Measurements from ENCODE around the gene GEMIN4. TPM values are rescaled to one million over a fixed set of nuclear protein-coding genes. Genes with fewer than 3 reads are reported as not detected.

GEMIN4 gene
- total RNA-seq, 1 donor from 2014 or later: 12.6 TPM

- H3K4me1 Mint-ChIP-seq (ENCODE audit: low read depth): peaks cover 24% of the 10 kb centered on the region
- no peak overlapping the region for H3K27ac Mint-ChIP-seq (ENCODE audit: unreplicated experiment)
- peaks cover 18% of the 10 kb centered on the region for H3K36me3 Mint-ChIP-seq (ENCODE audit: low read depth)
- DNase-seq (ENCODE audit: low spot score): peak; percentile 60
- H3K4me3 Mint-ChIP-seq (ENCODE audit: unreplicated experiment): no peak overlapping the region
- TF ChIP-seq, protein P1, sequence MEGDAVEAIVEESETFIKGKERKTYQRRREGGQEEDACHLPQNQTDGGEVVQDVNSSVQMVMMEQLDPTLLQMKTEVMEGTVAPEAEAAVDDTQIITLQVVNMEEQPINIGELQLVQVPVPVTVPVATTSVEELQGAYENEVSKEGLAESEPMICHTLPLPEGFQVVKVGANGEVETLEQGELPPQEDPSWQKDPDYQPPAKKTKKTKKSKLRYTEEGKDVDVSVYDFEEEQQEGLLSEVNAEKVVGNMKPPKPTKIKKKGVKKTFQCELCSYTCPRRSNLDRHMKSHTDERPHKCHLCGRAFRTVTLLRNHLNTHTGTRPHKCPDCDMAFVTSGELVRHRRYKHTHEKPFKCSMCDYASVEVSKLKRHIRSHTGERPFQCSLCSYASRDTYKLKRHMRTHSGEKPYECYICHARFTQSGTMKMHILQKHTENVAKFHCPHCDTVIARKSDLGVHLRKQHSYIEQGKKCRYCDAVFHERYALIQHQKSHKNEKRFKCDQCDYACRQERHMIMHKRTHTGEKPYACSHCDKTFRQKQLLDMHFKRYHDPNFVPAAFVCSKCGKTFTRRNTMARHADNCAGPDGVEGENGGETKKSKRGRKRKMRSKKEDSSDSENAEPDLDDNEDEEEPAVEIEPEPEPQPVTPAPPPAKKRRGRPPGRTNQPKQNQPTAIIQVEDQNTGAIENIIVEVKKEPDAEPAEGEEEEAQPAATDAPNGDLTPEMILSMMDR (IDR thresholded peaks at IDR 0.05): no peak
- no peaks in the 10 kb centered on the region for H3K27me3 Mint-ChIP-seq (ENCODE audit: low read depth)
- no peaks in the 10 kb centered on the region for H3K9me3 Mint-ChIP-seq (ENCODE audit: low read depth)
Observed at GRCh38 chr17:797236-797840, 45.3 kb upstream of the GEMIN4 start.

DNA sequence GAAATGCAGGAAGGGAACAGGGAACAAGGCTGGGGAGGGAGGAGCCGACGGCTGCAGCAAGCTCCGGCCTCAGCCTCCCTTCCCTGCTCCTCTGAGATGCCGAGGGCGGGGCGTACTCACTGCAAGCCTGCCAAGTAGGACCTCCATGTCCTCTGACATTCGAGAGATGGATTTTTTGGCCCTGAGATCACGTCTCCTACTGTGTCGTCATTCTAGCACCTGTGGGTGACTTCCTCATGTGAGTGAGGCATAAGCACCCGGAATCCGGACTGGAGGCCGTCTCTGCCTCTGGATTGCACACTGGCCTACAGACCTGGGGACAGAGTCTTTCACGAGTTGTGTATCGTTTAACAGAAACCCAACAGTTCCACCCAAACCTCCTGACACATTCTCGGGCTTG, 44.5 kb upstream of the GEMIN4 start:
- H3K4me1 Mint-ChIP-seq (ENCODE audit: low read depth): peaks cover 17% of the 10 kb centered on the region
- TF ChIP-seq, protein P1 (IDR thresholded peaks at IDR 0.05): no peak
- no peak overlapping the region for H3K4me3 Mint-ChIP-seq (ENCODE audit: unreplicated experiment)
- peak; percentile 87 for DNase-seq (ENCODE audit: low spot score)
- H3K36me3 Mint-ChIP-seq (ENCODE audit: low read depth): peaks cover 17% of the 10 kb centered on the region
- H3K9me3 Mint-ChIP-seq (ENCODE audit: low read depth): no peaks in the 10 kb centered on the region
- H3K27ac Mint-ChIP-seq (ENCODE audit: unreplicated experiment): no peak overlapping the region
- H3K27me3 Mint-ChIP-seq (ENCODE audit: low read depth): no peaks in the 10 kb centered on the region

DNA sequence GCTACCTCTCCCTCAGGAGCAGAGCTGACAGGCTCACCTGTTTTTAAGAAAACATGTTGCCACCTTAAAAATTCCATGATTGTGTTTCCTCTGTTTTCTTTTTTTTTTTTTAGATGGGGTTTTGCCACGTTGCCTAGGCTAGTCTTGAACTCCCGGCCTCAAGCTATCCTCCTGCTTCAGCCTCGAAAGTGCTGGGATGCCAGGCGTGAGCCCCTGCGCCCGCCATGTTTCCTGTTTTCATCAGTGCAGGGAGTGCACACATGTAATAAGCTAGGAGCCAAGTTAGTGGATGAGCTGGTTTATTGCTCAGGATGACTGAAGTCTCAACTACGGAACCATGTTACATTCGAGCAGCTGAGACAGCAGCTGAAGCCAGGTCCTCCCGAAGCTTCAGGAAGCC, 43.7 kb upstream of the GEMIN4 start:
- TF ChIP-seq, protein P1 (IDR thresholded peaks at IDR 0.05): no peak
- no peaks in the 10 kb centered on the region for H3K9me3 Mint-ChIP-seq (ENCODE audit: low read depth)
- H3K4me1 Mint-ChIP-seq (ENCODE audit: low read depth): peaks cover 15% of the 10 kb centered on the region
- peaks cover 19% of the 10 kb centered on the region for H3K36me3 Mint-ChIP-seq (ENCODE audit: low read depth)
- H3K4me3 Mint-ChIP-seq (ENCODE audit: unreplicated experiment): no peak overlapping the region
- H3K27ac Mint-ChIP-seq (ENCODE audit: unreplicated experiment): no peak overlapping the region
- no peaks in the 10 kb centered on the region for H3K27me3 Mint-ChIP-seq (ENCODE audit: low read depth)
- DNase-seq (ENCODE audit: low spot score): no peak

DNA sequence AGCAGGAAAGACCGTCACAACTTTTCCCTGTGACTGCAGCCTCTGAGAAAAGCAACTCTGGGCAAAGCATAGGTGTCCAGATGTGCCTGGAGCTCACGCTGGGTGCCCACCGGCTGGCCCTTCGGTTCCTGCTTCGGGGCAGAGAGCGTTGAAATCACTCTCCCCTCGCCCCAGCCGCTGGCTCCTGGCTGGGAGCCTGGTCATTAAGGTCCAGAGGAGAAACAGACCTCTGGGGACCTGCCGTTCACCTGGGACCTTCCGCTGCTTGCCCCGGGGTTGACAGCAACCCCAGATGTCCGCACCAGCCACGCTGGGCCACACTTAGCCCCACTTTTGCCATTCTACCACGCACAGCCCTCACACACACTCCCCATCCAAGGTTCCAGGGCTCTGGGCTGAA, 43.2 kb upstream of the GEMIN4 start:
- peak overlapping the region; percentile 51 for H3K4me3 Mint-ChIP-seq (ENCODE audit: unreplicated experiment)
- H3K9me3 Mint-ChIP-seq (ENCODE audit: low read depth): no peaks in the 10 kb centered on the region
- TF ChIP-seq, protein P1 (IDR thresholded peaks at IDR 0.05): no peak
- peak overlapping the region; percentile 85 for H3K27ac Mint-ChIP-seq (ENCODE audit: unreplicated experiment)
- H3K27me3 Mint-ChIP-seq (ENCODE audit: low read depth): no peaks in the 10 kb centered on the region
- DNase-seq (ENCODE audit: low spot score): no peak
- H3K4me1 Mint-ChIP-seq (ENCODE audit: low read depth): peaks cover 15% of the 10 kb centered on the region
- H3K36me3 Mint-ChIP-seq (ENCODE audit: low read depth): peaks cover 19% of the 10 kb centered on the region

- Mint-ChIP-seq H3K27ac (ENCODE audit: unreplicated experiment) (peak overlapping the region; percentile 85), H3K4me3 (ENCODE audit: unreplicated experiment) (peak overlapping the region; percentile 51), H3K27me3 (ENCODE audit: low read depth) (no peaks in the 10 kb centered on the region), H3K36me3 (ENCODE audit: low read depth) (peaks cover 15% of the 10 kb centered on the region), H3K4me1 (ENCODE audit: low read depth) (peaks cover 15% of the 10 kb centered on the region), H3K9me3 (ENCODE audit: low read depth) (no peaks in the 10 kb centered on the region)
- TF ChIP-seq, protein P1 (IDR thresholded peaks at IDR 0.05): peak; percentile 95
- DNase-seq (ENCODE audit: low spot score): no peak
Observed at GRCh38 chr17:794876-795275, 42.8 kb upstream of the GEMIN4 start.
